ENCODE results near the gene ODC1.
"Not testable (repeated sequence)": the region's sequence is repeated elsewhere in the genome, so short reads cannot be mapped to it uniquely, and the experiment has no call there.

The ODC1 gene

DNA sequence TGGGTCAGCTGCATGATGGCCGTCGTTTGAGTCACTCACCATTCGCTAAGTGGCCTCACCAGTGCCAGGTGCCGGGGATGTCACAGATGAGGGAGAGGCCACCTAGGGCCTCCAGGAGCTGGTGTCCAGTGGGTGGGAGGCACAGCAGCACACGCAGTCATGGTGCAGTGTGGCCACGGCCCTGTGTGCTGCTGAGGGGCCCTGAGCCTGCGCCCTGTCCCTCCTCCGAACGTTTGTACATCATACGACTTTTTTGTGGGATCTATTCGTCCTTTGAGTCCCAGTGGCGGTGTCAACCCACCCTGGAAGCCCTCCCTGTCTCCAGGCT lies 30.1 kb upstream of the ODC1 start:
- no peak for DNase-seq (ENCODE audit: low spot score)

DNA sequence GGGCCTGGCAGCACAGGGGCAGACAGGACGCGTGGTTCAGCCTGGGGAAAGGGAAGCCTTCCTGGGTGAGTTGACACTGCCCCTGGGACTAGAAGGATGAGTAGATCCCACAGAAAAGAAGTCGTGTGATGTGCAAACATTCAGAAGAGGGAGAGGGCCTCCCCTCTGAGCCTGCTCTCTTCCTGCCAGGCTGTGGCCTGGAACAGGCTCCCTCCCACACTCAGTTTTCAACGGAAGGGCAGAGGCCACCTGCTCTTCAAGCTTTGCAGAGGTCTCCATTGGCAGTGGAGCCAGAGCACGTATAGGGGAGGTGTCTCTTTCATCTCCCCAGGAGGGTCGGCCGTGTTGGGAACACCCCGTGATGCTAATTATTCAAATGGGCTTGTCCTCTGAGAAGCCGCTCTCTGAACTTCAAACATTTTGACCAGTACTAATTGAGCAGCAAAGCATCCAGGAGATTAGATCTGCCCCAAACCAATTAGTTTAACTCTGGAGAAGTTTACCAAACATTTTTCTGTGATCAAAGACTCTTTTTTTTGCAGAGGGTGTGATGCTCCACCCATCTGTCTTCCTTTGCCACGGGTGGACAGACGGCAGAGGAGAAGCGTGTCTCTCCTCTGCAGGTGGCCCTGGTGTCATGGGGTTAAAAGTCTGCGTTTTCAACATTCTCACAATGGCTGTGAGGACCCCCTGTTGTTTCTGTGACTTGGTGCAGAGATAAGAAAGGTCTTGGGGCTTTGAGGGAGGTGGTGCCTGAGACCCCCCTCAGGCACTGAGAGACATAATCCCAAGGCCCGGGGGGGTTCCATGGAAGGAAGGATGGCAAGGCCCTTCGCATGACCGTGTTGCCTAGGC lies 29.5 kb upstream of the ODC1 start:
- no peak for DNase-seq (ENCODE audit: low spot score)

DNA sequence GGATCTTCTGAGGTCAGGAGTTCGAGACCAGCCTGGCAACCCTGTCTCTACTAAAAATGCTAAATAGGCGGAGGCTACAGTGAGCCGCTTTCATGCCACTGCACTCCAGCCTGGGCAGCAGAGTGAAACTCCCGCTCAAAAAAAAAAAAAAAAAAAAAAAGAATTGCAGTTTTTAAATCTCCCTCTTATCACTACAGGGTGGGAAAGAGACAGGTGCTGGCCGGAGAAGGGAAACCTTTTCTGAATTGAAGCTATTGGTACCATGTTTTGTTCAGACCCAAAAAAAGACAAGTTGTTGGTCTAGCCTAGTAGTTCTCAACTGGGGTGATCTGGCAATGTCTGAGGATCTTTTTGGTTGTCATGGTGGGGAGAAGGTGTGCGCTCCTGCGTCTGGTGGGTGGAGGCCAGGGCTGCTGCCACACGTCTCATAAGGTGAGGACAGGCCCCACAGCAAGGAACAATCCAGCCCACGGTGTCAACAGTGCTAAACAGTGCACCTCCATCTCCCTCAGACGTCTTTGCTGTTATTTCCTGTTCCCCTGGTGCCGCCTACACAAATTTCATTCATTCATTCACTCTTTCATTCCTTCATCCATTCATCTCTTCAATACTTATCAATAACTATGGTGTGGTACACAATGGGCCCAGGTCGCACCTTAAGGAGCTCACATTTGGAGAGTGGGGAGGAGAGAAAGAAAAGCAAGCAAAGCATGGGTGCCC lies 28.8 kb upstream of the ODC1 start:
- DNase-seq (ENCODE audit: low spot score), result no peak

DNA sequence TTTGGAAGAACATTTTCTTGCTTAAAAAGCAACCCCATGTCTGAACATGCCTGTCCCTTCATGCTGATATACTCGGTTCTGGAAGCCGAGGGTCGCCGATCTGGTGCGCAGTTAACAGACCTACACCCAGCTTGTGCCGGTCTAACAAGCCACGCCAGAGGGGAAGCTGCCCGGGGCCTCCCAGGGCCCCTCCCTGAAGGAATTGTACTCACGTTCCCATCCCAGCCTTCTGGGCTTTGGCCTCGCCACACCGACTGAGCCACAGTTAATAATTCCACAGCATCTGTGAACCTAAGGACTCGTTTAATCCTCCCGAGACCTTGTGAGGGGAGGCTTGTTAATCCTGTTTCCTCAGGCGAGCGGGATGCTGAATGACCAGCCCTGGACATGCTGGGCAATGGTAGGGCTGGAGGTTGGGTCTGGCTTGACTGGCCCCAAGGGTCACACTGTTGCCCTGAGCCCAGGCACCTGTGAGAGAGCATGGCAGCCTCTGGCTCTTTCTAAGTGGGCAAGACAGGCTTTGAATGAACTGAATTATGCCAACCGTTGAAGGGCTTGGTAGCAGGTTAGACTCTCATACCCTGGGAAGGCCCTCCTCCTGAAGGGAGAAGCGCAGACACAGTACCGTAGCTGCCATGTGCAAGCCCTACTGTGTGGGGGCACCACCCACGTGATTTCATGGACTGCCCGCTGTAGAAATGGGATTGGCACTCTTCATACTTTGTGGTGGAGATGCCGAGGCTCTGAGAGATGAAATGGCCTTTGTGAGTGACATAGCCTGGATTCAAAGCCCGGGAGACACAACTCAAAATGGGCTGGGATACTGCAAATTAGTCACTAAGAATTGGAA lies 27.9 kb upstream of the ODC1 start:
- DNase-seq (ENCODE audit: low spot score), result no peak

DNA sequence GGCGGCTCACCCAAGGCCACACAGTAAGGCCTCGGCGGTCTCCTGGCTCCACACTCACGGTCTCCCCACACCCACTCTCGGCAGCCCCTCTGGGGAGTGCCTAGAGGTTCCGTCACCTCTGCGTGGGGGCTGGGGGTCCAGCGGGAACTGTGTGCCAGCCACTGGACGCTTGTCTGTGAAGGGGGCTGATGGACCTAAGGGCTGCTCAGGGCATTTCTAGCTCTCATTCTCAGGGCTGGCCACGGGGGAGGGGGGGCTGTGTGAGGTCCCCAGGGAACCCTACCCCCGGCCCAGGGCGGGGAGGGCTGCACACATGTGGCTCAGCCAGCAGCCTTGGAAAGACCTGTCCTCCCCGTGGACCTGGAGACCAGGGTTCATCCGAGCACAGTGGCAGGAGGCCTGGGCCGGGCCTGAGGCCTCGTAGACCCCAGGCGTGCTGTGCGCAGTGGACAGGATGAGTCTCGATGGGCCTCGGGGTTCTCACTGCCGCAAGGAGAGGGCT lies 27.1 kb upstream of the ODC1 start:
- DNase-seq (ENCODE audit: low spot score), result no peak

DNA sequence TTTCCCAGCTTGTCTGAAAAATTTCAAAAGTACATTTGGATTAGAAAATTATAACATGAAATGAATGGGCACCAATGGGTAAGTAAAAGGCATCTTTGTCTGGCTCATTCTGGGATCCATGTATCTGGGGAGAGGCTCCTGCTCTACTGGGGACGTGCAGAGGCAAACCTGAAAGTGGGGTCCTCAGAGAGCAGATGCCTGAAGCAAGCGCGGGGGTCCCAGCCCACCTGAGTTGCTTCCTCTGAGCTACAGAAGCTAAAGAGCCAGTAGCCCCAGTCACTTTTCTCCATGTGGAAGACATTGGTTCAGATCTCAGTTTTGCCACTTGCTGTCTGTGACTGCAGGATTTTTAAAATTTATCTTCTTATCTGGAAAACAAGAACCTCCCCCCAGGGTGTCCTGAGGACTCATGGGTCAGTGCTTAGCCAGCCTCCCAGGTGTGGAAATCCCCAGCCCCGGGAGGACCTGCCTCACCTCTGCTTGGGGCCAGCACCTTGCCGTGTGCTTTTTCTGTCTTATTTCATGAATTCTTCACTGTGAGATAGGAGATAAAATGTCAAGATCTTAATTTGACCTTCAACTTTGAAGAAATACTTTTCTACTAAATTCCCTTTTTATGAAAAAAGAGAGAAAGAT lies 25.1 kb upstream of the ODC1 start:
- no peak for DNase-seq (ENCODE audit: low spot score)

DNA sequence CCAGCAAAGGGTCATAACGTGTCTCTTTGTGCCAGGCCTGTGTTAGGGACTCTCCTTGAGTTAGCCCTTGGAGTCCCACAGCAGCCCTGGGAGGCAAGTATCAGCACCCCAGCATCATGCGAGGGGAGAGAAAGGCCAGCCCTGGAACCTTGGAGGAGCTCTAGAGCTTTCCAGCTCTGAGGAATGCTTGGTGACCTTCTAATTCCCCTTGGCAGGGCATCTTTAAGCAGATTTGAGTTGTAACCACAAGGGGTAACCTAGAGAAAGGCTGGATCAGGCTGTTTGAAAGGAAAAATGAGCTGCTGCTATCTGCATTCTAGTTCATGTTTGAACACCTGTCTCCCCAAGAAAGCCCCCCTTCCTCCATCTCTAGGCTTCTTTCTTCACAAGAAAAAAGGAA lies 23.8 kb upstream of the ODC1 start:
- DNase-seq (ENCODE audit: low spot score), result no peak

DNA sequence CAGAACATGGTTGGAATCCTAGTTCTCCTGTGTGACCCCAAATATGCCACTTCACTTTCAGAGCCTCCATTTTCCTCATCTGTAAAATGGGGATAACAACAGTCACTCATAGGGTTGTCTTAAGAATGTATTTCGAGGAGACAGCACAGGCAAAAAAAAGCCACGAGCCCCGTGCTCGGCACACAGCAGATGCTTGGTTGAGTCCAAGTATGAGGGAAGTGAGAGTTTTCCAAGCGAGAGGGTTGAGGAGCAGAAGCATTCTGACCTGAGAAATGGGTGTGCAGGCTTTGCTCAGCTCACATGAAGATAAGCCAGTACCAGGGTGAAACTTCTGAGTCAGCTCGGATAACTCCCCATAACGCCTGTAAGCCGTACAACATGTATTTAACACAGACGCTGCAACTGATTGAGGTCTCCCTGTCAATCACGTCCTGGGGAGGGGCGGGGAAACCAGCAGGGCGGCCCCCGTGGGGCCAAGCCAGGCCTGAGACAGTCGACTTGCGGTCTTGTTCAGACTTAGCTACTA lies 23.0 kb upstream of the ODC1 start:
- DNase-seq (ENCODE audit: low spot score), result no peak

DNA sequence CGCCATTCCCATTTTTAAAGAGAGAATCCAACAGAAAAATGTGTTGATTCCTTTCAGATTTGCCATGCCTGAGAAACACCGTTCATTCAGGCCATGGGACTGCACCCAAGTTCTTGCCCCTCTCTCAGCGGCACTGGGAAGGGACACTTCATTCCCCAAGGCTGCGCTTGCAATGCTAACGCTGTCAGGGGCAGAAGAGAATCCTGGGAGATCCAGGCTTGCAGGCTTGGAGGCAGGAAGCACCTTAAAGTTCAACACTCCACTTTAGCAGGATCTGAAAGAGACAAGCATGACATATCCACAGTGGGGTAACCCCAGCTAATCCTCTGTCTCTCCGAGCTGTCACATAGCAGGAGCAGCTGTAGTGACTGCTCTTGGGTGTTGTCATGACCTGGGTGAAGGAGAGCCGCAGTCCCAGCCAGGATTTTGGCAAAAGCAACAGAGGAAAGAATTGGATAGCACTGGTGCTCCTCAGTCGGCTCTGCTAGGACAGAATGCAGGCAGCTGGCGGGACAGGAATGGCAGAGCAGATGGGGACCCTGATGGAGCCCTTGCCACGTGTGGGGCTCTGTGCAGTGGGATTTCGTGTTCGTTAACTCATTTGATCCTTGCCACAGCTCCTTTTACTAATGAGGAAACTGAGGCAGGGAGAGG lies 22.0 kb upstream of the ODC1 start:
- DNase-seq (ENCODE audit: low spot score), result no peak

DNA sequence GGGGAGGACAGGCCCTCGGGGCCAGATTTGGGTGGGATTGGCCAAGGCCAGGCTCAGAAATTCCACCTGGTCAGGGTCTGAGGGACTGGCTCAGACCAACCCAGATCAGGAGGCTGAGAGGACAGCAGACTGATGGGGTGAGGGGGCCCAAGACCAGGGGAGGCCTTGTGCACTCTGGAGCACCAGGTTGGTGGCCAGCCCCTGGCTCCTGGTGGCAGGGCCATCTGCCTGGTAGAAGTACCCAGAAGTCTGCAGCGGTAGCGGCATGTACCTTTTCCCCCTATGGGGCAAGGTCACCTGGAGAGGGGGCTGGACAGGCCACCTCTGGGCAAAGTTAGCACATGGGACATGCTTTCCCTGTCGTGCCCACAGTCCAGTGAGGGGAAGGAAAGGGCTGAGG lies 21.2 kb upstream of the ODC1 start:
- DNase-seq (ENCODE audit: low spot score), result no peak

DNA sequence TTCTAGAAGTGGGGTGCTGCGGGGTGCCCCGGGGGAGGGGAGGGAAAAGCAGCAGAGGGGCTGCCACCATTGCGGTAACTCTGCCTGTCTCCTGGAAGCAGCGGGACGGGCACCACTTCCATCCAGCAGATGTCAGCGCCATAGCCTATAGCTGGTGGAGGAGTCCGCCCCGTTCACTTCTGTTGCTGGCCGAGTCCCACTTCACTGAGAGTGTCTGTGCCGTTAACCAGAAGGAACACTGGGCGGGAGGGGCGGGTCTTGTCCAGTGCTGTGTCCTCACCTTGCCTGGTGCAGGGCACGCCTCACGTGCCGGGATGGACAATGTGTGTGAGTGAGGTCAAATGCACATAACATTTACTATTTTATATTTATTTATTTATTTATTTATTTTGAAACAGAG lies 19.3 kb upstream of the ODC1 start:
- no peak for DNase-seq (ENCODE audit: low spot score)

DNA sequence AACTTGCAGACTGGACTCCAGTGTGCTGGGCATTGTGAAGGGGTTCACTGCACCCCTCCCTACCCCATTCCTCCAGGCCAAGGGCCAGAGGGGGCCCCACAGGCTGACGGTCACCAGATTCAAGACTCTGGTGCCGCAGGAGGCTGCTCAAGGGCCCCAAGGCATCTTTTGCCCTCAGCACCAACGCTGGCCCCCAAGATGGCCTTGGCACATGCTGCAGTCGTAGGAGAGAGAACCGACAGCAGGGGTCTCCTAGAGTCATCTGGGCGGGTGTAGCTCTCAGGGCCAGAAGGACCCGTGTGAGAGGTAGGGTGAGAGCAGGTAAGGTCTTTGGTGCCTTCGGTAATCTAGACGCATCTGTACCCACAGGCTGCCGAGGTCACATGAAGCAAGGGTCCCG lies 18.7 kb upstream of the ODC1 start:
- no peak for DNase-seq (ENCODE audit: low spot score)

DNA sequence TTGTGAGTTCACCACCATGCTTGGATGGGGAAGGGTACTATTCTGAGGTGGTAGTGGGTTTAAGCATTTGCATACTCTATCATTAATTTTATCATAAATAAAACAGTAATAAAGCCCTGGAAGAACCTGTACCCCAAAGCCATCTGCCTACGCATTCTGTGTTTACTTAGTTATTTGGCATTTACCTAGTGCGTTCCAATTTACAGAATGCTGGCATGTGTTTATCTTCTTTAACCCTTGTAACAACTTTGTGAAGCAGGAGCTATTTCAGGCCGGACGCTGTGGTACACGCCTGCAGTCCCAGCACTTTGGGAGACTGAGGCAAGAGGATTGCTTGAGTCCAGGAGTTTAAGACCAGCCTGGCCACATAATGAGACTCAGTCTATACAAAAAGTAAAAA lies 17.8 kb upstream of the ODC1 start:
- DNase-seq (ENCODE audit: low spot score), result no peak

DNA sequence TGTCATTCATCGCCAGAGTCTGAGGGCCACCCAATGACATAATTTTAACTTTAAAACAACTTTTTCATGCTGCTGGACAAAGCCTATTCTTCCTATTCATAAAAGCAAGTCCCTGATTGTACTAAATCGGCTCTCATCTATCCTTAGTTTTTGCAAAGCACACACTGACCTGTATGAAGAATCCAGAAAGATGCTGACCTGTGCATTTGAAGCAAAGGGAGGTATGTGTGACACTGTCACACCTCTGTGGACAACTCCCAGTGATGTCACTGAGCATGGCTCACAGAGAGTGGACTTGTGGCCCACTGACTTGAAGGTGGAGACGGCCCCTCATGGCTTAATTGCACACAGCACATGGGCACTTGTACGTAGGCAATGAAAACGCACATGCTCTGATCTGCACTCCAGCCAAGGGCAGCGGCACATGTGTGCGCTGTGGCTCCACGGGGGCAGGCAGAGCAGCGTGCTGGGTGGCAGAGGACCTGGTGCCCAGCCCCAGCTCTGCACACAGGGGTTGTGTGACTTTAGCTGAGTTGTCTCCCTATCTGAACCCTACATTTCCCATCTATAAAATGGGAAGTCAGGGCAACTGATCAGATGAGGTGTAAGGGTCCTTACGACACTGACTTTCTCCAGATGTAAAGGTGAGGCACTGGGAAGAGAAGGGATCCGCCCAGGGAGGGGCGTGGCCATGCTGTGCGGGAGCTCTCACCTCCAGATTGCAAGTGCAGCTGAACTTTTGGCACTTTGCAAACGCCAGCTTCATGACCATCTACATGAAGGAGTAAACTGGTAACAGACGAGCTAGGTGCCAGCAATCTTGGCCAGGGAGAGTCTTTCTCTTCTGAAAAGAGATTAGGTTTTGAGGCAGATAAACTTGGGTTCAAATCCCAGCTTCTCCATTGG lies 14.3 kb upstream of the ODC1 start:
- no peak for DNase-seq (ENCODE audit: low spot score)

DNA sequence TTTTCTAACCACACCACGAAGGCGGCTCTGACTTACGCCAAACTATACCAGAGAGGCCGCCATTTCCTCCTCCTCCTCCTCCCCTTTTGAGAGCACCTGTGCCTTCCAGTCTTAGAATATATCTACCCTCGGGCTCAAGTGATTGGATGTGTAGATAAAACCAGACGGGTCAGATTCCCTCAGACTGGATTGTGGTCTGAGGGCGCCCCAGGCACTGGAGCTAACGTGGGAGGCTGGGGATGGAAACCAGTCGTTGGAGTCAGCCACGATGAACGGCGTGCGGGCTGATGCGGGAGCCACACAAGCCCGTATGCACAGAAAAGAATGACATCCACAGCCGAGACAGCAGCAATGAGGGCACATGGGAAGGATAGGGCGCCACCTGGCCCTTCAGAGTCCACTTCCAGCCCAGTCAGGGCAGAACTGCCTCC lies 12.3 kb upstream of the ODC1 start:
- no peak for DNase-seq (ENCODE audit: low spot score)

DNA sequence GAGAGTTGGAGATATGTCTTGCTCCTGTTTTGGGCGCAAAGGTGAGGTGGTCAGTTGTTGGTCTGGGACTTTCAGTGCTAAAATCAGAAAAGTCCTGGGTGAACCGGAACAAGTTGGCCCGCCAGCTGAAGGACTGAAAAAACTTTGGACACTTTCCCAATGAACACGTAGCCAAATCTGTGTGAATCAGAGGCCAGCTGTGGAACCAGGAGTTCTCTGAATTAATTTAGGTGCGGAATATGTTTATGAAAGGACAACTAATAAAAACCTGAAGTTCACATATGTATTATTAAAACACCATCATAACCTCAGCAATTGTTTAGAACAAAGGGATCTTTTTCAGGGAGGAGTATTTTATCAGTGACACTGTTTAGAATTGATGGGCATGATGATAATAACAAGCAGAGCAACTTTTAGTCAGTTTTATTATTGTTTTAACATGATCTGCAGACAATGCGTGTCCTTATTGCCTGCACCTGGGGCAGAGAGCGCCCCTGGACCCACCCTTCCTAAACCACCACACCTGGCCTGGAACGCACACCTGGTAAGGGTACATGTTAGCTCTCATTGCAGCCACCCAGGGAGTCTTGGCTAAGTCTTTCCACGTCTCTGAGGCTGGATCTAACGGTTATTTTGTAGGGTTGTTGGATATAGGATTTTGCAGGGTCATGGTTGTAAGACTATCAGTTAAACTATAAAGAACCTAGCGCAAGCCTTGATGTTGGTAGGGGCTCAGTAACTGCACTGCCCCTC lies 9.9 kb upstream of the ODC1 start:
- no peak for DNase-seq (ENCODE audit: low spot score)

DNA sequence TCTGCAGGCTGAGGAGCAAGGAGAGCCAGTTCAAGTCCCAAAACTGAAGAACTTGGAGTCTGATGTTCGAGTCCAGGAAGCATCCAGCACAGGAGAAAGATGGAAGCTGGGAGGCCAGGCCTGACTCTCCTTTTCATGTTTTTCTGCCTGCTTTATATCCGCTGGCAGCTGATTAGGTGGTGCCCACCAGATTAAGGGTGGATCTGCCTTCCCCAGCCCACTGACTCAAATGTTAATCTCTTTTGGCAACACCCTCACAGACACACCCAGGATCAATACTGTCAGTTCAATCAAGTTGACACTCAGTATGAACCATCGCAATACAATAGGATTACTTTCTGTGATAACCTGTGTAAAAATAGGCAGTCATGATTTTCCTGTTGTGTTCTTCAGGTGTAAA lies 9.1 kb upstream of the ODC1 start:
- not testable (repeated sequence) for DNase-seq (ENCODE audit: low spot score)

DNA sequence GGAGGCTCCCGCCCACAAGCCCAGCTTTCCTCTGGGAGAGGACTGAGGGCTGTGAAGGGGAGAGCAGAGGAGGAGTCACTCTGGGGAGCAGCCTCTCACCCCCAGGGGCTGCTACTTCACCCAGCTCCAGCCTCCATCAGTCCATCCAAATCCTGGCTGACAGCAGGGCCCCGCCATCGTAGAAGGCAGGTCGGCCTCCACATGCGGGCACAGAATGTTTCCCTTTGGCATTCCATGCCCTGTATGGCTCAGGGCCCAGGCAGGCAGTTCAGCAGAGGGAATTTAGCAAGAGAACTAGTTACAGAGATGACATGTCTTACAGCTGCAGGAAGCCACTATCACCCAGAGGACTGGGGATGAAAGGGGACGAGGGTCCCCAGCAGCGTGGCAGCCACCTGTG lies 6.4 kb upstream of the ODC1 start:
- no peak for DNase-seq (ENCODE audit: low spot score)

DNA sequence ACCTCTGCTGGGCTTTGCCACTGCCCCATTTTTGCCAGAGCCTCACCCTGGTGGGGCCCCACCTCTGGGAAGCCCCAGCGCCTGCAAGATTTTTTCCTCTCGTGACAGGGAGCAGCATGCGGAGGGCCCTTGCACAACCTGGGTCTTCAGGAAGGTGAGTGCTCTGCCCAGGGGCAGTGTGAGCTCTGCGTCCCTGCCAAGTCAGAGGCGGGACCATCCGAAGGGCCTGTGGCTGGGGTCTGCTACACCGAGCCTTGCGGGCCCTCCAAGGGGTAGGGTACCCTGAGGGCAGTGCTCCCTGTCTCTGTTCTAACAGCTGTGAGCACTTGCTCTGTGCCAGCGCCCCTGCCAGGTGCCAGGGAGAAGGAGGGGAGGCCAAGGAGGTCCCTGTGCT lies 5.8 kb upstream of the ODC1 start:
- no peak for DNase-seq (ENCODE audit: low spot score)
